ENCODE data around the gene H6PD.

The H6PD gene

DNA sequence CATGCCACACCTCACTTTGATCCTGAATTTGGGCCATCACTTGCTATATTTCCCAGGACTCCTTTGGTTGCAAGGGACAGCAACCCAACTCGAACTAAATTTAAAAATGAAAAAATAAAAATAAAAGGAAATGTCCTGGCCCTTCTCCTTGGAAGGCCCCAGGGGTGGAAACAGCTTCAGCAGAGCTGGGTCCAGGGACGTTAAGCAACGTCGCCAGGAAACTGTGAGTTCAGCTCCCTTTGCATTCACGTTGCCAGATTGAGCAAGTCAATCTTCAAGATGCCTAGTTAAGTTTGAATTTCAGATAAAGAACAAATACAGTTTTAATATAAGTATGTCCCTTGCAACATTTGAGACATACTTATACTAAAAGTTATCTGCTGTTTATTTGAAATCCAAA is 43.5 kb downstream of the H6PD start:
- DNase-seq (ENCODE audit: low read depth in 2 of 2), result no peak

DNA sequence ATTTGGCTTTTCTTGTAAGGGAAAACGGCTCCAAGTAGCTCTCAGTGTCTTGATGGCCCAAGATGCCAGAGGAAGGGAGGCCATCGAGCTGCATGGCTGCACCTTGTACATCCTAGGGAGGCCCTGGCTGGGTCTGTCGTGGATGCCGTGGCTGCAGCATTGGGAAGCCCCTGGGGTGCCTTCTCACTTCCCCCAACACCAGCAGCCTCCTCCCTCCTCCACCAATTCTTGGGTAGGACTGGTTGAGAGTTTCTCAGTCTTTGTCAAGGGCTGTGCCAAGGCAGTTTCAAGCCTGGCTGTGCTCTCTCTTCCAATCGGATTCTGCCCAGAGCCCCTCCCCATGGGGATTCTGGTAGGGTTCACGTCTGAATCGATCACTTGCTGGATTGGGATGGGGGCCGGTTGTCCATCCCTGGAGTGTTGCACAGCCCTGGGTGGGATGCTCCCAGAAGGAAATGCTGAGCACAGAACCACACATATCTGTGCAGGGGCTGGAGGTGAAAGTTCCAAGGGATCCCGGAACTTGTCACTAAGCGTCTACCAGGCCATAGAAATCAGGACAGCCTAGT is 44.1 kb downstream of the H6PD start:
- DNase-seq (ENCODE audit: low read depth in 2 of 2), result no peak

DNA sequence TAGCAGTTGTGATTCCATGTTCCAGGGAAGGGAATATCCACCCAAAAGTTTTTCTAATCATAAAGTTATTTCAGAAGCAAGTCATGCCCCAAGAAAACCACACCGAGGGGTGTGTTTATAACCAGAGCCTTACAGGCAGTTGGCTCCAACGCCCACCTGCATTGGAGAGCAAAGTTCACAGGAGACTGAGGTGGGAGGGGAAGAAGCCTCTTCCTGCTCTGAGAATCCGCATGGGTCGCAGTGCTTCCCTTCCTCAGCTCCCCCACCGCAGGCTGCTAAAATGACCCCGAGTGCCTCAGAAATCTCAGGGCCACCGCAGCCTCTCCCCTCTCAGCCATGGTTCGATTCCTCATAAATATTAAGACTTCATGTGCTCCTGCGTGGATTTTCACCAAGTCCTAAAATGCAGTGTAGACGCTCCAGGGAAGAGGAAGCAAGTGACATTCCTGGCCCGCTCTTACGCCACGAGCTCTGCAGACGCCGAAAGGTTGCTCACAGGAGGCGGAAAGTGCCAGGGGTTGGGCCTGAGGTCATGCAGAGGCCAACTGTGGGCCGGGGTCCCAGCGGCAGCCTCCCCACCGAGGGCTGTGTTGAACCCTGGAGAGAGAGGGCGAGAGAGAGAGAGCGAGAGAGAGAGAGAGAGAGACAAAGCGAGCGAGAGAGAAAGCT is 44.7 kb downstream of the H6PD start:
- DNase-seq (ENCODE audit: low read depth in 2 of 2), result peak; percentile 38 to 39

DNA sequence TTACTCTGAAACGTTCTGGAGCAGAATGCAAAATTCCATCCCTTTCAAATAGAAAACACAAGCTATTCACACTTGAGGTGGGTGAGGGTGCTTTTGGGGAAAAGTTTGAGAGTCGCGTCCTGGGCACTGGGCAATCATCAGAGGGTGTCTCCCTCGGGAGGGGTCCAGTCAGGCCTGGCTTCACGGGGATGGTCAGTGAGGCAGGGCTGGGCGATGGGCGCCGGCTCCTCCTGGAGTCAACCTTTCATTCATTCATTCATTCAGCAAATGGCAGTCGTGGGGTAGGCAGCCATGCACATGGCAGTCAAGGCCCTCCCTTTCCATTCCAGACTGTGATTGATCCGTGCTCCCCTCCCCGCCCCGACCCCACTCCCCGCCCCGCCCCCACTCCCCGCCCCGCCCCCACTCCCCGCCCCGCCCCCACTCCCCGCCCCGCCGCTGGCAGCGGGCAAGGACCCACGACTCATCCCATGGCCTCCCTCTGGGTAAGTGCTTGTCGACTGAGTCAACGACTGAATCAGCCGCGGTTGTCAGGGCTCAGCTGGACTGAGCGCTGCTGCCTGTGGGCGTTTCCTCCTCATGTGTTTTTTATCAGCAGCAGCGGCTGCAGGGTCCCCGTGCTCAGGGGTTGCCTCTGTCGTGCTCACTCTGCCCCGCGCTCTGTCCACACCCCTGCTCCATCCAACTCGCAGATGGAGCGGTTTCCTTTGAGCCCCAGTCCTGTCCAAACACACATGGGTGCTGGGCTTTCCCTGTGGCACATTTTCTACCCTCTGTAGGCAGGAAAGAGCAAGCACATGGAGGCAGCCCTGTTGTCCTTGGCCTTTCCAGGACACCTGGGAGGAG is 45.7 kb downstream of the H6PD start:
- peak; percentile 66 to 79 for DNase-seq (ENCODE audit: low read depth in 2 of 2)

DNA sequence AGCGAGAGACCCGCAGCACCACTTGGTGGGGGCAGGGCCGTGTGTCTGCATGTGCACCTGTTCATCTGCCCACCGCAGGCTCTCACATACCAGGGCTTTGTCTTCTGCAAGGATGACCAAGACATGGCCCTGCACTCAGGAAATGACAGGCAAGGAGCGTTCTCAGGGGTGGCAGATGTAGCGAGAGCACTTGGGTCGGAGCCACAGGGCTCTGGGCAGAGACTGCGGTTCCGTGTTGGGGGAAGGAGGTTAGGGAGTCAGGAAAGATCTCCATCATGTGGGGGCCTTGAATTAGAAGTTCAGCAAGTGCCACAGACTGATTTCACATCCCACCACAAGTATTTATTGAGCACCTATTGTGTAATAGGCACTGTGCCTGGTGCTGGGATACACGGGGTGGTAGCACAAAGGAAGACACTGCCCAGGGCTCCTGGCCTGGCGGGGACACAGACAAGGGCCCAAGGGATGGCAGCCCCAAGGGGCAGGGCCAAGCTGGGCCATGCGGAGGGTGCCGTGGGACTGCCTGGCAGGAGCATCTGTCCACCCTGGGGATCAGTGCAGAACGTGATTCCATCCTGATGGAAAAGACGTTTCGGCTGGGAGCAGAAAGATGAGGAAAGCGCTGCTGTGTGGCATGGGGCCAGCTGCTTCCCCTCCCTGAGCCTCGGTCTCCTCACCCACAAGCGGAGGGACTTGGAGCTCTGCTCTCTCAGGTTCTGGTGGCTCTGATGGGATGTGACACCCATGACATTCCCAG is 46.7 kb downstream of the H6PD start:
- DNase-seq (ENCODE audit: low read depth in 2 of 2), result no peak

DNA sequence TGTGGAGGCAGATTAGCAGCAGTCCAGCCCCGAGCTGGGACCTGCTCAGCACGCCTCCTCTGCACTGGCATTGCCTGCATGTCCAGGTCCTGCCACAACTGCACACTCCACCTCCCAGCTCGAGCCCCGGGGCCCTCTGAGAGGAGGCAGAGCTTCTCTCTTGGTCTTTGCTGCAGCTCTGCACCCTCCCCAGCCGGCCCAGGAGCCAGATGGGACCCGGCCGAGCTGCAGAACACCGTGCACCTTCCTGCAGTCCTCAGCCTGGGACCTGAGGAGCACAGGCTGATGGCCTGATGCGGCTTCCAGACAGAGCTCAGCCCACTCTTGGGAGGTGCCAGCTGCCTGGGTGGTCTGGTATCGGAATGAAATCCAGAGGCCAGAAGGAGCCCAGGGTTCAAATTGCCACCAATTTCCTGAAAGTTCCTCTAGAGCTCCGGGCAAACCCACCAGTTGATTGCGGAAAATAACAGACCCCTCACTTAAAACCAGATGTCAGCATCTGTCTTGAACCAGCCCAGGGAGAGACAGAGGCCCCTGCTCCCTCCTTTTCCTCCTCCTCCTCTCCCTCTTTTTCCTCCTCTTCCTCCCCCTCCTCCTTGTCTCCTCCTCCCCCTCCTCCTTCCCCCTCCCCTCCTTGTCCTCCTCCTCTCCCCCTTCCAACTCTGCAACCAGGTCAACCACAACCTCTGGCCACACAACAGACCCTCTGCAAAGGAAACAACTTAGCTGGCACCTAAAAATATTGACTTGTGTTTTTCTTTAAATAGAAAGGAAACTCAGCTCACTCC is 47.5 kb downstream of the H6PD start:
- DNase-seq (ENCODE audit: low read depth in 2 of 2), result no peak

DNA sequence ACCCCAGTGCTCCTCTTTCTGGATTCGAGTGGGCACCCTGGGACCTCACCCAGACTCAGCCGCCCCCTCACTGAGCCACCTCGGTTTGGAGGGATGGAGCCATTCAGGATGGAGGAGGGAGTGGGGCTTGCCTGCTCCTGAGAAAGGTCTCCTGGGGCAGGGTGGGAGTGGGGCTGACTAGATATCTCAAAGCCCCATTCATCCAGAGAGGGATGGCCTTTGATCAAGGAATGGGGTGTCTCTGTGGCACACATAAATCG is 48.1 kb downstream of the H6PD start:
- DNase-seq (ENCODE audit: low read depth in 2 of 2), result no peak

DNA sequence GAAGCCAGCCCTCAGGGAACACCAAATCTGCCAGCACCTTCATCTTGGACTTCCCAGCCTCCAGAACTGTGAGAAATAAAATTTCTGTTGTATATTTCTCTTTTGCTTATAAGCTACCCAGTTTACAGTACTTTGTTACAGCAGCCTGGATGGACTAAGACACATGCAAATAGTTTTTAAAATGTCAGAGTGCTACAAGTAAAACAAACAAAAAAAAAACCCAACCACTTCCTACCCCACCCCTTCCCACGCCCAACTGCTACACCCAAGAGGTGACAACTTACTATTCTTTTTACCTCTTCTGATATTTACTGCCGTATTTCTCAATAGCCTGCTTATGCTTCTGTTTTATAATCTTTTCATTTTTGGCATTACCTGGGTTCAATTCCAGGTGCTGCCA is 49.5 kb downstream of the H6PD start:
- no peak for DNase-seq (ENCODE audit: low read depth in 2 of 2)

DNA sequence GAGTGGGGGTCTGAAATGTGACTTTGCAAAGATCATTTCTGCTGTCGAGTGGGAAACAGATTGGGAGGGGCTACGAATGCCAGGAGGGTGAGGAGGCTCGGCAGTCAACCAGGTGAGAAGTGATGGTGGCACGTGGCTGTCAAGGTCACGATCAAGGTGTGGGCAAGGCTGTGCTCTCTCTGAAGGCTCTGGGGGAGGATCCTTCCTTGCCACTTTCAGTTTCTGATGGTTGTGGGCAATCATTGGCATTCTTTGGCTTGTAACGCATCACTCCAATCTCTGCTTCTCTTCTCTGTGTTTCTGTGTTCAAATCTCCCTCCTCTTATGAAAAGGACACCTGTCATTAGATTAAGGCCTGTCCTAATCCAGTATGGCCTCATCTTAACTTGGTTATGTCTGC is 52.0 kb downstream of the H6PD start:
- no peak for DNase-seq (ENCODE audit: low read depth in 2 of 2)

DNA sequence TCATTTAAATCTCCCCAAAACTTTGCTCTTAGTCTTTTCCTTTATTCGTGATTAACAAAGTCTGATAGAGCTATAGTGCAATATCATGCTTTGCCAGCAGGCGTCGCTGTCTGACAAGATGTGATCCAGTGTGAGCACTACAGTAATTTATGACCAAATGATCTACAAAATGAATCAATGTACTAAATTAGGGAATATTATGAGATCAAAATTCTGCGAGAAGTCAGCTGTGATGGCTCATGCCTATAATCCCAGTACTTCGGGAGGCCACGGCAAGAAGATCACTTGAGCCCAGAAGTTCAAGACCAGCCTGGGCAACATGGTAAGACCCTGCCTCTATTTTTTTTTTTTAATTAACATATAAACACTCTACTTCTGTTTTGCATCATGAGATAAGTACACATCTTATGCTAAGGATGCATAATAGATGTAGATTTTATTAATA is 54.5 kb downstream of the H6PD start:
- peak; percentile 65 to 66 for DNase-seq (ENCODE audit: low read depth in 2 of 2)

DNA sequence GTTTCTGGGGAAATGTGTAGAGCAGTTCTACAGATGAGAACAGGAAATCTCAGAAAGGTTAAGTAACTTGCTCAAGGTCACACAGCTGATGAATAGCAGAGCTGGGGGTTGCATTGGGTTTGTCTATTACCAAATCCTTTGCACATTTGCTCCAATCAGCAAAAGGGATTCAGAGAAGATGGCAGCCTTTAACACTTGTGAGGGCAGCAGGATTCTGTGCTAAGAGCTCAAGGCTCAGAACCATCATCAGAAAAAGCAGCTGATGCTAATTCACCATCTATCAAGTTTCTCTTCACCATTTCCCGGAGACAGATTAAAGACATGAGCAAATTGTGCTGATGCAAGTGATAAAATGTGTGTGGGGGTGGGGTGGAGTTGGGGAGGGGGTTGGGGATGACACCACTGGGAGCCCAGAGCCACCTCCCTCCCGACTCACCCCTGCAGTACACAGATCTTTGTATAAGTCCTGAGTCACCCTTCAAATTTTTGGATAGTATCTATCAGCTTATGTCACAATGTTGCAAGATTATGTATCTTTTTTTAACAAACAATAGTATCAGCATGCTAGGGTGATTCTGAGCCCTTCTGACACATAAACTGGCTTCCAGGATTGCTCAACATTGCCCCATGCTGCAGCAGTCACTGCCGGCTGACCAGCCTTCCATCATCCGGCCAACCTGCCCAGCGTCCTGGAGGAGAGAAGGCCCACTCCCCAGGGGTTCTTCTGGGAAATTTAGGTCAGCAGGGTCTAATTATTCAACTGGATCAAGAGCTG is 55.3 kb downstream of the H6PD start:
- no peak for DNase-seq (ENCODE audit: low read depth in 2 of 2)

DNA sequence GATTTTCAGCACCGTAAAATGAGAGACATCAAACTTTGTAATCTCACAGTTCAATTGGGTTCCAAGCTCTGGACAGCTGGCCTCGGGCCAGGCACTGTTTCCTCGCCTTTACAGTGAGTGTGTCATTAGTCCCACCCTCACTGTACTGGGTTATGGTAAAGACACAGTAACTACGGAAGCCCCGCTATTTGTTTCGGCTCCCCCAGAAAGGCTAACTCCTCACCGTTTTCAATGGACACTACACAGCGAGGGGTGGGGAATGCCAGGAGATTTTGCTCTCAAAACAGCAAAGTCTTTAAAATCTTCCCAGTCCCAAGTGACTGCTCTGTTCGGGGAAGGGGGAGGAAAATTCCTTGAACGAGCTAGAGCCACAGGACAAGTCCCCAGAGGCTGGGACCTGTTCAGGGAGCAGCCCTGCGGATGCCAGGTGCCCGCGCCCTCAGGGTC is 57.4 kb downstream of the H6PD start:
- no peak for DNase-seq (ENCODE audit: low read depth in 2 of 2)

DNA sequence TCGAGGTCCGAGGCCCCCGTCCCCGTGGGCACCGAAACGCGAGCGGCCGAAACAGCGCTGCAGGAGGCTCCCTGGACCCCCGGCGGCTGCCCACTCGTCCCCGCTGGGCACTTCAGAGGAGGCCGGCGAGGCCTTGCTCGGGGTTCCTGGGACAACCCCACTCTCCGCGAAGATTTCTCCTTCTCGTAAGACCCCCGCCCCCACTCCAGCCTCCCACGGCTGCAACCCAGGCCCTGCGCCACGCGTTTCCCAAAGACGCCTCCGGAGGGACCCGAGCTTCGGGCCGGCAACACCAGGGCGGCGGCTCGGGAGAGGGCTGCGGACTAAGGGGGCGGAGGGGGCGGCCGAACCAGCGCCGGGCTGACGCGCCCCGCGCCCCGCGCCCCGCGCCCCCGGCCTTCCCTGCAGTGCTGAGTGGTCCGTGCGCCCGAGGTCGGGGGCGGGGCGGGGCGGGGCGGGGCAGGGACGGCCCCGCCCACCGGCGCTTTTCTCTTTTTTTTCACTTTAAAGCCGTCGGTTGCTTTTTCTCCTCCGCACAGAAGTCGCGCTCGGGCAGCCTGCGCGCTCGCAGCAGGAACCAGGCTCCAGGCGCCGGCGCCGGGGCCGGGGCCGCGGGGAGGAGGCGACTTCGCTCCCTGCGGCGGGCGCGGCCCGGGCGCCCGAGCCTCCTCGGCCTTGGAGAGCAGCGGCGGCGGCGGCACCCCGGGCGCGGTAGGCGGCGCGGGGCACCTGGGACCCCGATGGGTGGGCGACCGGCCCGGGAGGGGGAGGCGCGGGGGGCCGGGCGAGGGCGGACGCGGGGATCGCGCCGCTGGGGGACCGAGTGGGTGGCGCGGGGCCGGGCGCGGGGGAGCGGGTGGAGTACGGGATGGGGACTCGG is 58.0 kb downstream of the H6PD start, which contains the start of gene SPSB1:
TSS of gene SPSB1 (plus strand) at position 534 of the 880 bp plus-strand sequence. CDS start 62,998 bp downstream, outside the sequence.
- peak; percentile 43 to 49 for DNase-seq (ENCODE audit: low read depth in 2 of 2)

DNA sequence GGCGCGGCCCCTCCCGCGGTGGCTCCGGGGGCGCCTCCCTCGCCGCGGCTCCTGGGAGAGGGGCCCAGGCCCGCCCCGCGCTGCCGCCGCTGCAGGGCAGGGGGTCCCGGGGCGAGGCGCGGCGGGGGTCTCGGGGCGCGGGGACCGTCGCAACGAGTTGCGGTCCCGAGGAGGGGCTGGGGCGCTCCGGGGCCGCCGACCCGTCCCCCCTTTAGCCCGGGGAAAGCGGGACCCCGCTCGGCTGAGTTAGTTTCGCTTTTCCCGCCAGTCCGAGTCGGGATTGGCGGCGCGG is 58.6 kb downstream of the H6PD start:
- DNase-seq (ENCODE audit: low read depth in 2 of 2), result no peak

DNA sequence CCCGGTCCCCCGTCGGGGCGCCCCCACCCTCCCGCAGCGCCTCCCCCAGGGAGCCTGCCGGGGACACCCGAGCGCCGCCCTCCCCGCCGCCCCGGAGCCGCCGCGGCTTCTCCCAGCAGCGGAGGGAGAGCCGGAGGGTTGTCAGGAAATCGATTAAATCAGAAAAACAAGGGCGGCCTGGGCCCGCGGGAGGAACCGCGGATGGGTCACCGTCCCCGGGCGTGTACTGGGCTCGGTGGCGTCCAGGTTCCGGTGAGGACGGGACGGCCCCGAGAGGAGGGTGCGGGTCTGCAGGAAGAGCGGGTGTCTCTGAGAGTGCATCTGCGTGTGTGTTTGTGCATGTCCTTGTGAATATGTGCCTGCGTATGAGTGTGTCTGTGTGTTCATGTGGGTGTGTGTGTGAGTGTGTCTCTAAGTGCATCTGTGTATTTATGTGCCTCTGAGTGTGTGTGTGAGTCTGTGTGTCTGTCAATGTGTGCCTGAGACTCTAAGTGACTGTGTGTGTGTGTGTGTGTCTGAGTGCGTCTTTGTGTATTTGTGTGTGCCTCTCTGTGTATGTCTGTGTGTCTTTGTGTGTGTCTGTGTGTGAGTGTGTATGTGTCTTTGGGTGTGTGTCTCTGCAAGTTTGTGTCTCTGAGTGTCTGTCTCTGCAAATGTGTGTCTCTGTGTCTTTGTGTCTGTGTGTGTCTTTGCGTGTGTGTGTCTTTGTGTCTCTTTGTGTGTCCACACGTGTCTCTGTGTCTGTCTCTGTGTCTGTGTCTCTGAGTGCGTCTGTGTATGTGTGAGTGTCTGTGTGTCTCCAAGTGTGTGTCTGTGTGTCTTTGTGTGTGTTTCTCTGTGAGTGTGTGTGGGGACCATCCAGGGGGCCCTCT is 59.2 kb downstream of the H6PD start:
- no peak for DNase-seq (ENCODE audit: low read depth in 2 of 2)

DNA sequence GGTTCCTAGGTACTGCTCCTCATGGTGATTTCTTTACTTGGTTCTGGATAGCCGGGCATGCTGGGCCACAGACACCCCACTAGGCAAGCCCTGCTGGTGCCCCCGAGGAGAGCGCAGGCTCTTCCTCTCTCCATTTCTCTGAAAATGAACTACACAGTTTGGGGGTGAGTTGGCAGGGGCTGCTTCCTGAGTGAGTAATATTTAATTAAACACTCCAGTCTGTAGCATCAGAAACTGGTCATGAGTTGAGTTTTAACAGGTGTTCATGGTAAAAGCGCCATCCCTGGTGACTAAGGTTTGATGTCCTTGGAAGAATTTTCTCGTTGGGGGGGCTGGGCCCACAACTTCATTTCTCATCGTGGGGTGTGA is 59.8 kb downstream of the H6PD start:
- no peak for DNase-seq (ENCODE audit: low read depth in 2 of 2)

DNA sequence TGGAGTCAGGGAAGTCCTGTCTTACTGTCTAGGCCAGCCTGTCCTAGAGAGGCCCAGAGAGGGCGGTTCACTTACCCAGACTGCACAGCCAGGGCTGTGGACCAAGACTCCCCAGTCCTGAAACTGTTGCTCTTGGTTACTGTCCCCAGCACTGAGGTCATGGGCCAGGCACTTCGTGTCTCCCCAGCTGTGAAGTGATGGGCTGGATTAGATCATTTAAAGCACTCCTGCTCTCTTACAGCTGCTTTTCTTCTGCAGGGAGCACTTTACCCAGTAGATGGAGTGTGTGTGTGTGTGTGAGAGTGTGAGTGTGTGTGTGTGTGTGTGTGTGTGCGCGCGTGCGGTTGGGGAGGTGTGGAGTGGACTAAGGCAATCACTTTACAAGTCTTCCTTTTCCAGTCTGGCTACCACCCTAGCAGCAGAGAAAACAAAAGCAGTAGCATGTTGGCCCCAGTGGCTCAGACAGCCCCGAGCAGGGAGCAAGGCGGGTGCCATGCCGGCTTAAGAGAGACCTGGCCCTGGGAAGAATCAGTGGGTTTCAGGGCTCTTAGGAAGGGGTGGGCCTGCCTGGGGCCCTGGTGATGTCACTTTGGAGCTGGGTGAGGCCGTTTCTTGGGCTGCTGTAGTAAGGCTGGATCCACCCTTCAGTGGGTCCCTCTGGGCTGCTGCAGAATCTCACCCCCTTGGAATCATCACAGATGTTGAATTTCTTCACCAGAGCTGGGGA is 60.5 kb downstream of the H6PD start:
- no peak for DNase-seq (ENCODE audit: low read depth in 2 of 2)

DNA sequence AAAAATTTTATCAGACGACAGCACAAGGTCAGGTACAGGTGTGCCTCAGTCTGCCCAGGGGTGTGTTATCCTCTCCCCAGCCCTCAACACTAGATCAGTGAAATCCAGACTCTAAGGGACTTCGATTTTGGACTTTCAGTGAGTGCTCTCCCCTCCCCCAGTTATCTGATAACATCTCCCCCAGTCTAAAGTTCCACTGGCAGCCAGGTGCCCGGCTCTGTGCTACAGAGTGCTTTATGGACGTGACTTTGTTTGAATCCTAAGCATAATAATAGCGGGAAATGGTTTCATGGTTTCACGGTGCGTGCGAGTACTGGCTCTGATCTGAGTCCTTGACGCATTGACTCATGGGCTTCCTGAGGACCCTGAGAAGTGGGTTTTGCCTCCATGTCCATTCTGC is 61.3 kb downstream of the H6PD start:
- no peak for DNase-seq (ENCODE audit: low read depth in 2 of 2)
